ENCODE measurements around the gene SNED1. TPM values are rescaled to one million over a fixed set of nuclear protein-coding genes. Genes with fewer than 3 reads are reported as not detected.

The SNED1 gene
- total RNA-seq, 3 donors from 2014 or later: 27.1 to 46.9 (median 35.2) TPM

- no peaks in the 10 kb centered on the region for H3K36me3 ChIP-seq
- no peak for TF ChIP-seq POLR2A (IDR thresholded peaks at IDR 0.05)
- TF ChIP-seq POLR2AphosphoS5 (IDR thresholded peaks at IDR 0.05): no peak
- TF ChIP-seq CTCF (IDR thresholded peaks at IDR 0.05): no peak
- peaks cover 5 to 7% of the 10 kb centered on the region in 2 donors for H3K4me1 ChIP-seq
- no peaks in the 10 kb centered on the region for H3K9me3 ChIP-seq
- intact Hi-C loops (cut with DNase I; ENCODE audit: low total_unique reads): no loop called here
- peak overlapping the region; percentile 33 to 89 for H3K27ac ChIP-seq
- H3K4me3 ChIP-seq: no peak overlapping the region
- no peaks in the 10 kb centered on the region for H3K27me3 ChIP-seq
- peak; percentile 17 to 22 for DNase-seq (ENCODE audit: low spot score in 2 of 2)
Measured at GRCh38 chr2:240959214-240959940, 39.0 kb upstream of the SNED1 start.

- no peak overlapping the region for H3K4me3 ChIP-seq
- peak; percentile 12 to 44 for DNase-seq (ENCODE audit: low spot score in 2 of 2)
- peak overlapping the region; percentile 33 to 89 for H3K27ac ChIP-seq
- TF ChIP-seq CTCF (IDR thresholded peaks at IDR 0.05) (no peak), POLR2A (IDR thresholded peaks at IDR 0.05) (no peak), POLR2AphosphoS5 (IDR thresholded peaks at IDR 0.05) (no peak)
- H3K36me3 ChIP-seq: no peaks in the 10 kb centered on the region
- intact Hi-C loops (cut with DNase I; ENCODE audit: low total_unique reads): no loop called here
- no peaks in the 10 kb centered on the region for H3K9me3 ChIP-seq
- no peaks in the 10 kb centered on the region for H3K27me3 ChIP-seq
- peaks cover 5 to 7% of the 10 kb centered on the region in 2 donors for H3K4me1 ChIP-seq
Measured at GRCh38 chr2:240959941-240960308, 38.5 kb upstream of the SNED1 start.

GRCh38 chr2:240960309-240960970, 38.0 kb upstream of the SNED1 start:
- H3K4me1 ChIP-seq: peaks cover 5 to 7% of the 10 kb centered on the region in 2 donors
- peak overlapping the region in 1 of 3 donors; percentile 10 for H3K4me3 ChIP-seq
- no peaks in the 10 kb centered on the region for H3K36me3 ChIP-seq
- H3K27ac ChIP-seq: peak overlapping the region; percentile 33 to 89
- no peaks in the 10 kb centered on the region for H3K9me3 ChIP-seq
- no peaks in the 10 kb centered on the region for H3K27me3 ChIP-seq
- DNase-seq (ENCODE audit: low spot score in 2 of 2): peak; percentile 34 to 54
- TF ChIP-seq POLR2AphosphoS5 (IDR thresholded peaks at IDR 0.05): peak in 1 of 3 donors; percentile 14
- TF ChIP-seq POLR2A (IDR thresholded peaks at IDR 0.05): no peak
- TF ChIP-seq CTCF (IDR thresholded peaks at IDR 0.05): no peak
- intact Hi-C loops (cut with DNase I; ENCODE audit: low total_unique reads): no loop called here

- intact Hi-C loops (cut with DNase I; ENCODE audit: low total_unique reads): no loop called here
- Histone ChIP-seq H3K4me3 (no peak overlapping the region), H3K27me3 (no peaks in the 10 kb centered on the region), H3K36me3 (no peaks in the 10 kb centered on the region), H3K27ac (peak overlapping the region; percentile 33 to 93), H3K4me1 (no peaks in the 10 kb centered on the region), H3K9me3 (no peaks in the 10 kb centered on the region)
- peak; percentile 15 to 20 for DNase-seq (ENCODE audit: low spot score in 2 of 2)
- TF ChIP-seq CTCF (IDR thresholded peaks at IDR 0.05): no peak
- TF ChIP-seq POLR2A (IDR thresholded peaks at IDR 0.05): no peak
- peak in 1 of 3 donors; percentile 16 for TF ChIP-seq POLR2AphosphoS5 (IDR thresholded peaks at IDR 0.05)
Measured at GRCh38 chr2:240960971-240961876, 37.2 kb upstream of the SNED1 start.

Measured in breast epithelium (tissue), 4 donors.